Hepatocyte (in vitro differentiated cells): ENCODE measurements around the gene MRPL39. TPM values are rescaled to one million over a fixed set of nuclear protein-coding genes. Genes with fewer than 3 reads are reported as not detected.

Source experiments
- DNase-seq: peaks from one replicate; pipeline ENCODE4 v3.0.0-alpha.2; 2016; ENCODE audit warnings: low spot score
- H2AFZ ChIP-seq: fragments of 200-600 bp; sonication (generic); 2 replicates; pipeline ENCODE4 v1.6.0; 2016; ENCODE audit warnings: antibody characterized with exemption, mild to moderate bottlenecking
- H3K27ac ChIP-seq: fragments of 200-600 bp; sonication (generic); 2 replicates; pipeline ENCODE4 v1.5.1; 2016; ENCODE audit warnings: mild to moderate bottlenecking
- H3K27me3 ChIP-seq: fragments of 200-600 bp; sonication (generic); 2 replicates; pipeline ENCODE4 v1.6.1; 2016
- H3K36me3 ChIP-seq: fragments of 200-600 bp; sonication (generic); replicated peaks from 2 replicates; pipeline ENCODE4 v1.5.1; 2016; ENCODE audit warnings: low read depth; ENCODE audit not compliant: insufficient read depth
- H3K4me1 ChIP-seq: fragments of 200-600 bp; sonication (generic); 2 replicates; pipeline ENCODE4 v1.5.1; 2016; ENCODE audit warnings: mild to moderate bottlenecking, moderate library complexity; ENCODE audit not compliant: insufficient read depth
- H3K4me2 ChIP-seq: fragments of 200-600 bp; sonication (generic); 2 replicates; pipeline ENCODE4 v1.6.0; 2016
- H3K4me3 ChIP-seq: fragments of 200-600 bp; sonication (generic); 2 replicates; pipeline ENCODE4 v1.5.1; 2016; ENCODE audit warnings: mild to moderate bottlenecking
- H3K79me2 ChIP-seq: fragments of 200-600 bp; sonication (generic); 2 replicates; pipeline ENCODE4 v1.6.0; 2017; ENCODE audit warnings: mild to moderate bottlenecking
- H3K9me2 ChIP-seq: fragments of 200-600 bp; sonication (generic); replicated peaks from 2 replicates; pipeline ENCODE4 v1.6.0; 2017; ENCODE audit warnings: mild to moderate bottlenecking; ENCODE audit not compliant: insufficient read depth
- H3K9me3 ChIP-seq: fragments of 200-600 bp; sonication (generic); 2 replicates; pipeline ENCODE4 v1.5.1; 2016; ENCODE audit warnings: low read depth, mild to moderate bottlenecking
- H4K20me1 ChIP-seq: fragments of 200-600 bp; sonication (generic); 2 replicates; pipeline ENCODE4 v1.6.0; 2016; ENCODE audit warnings: mild to moderate bottlenecking; ENCODE audit not compliant: insufficient read depth, poor library complexity, severe bottlenecking
- EZH2 ChIP-seq: fragments of 200-600 bp; sonication (generic); IDR thresholded peaks from 2 replicates; pipeline ENCODE4 v1.6.1; 2016; ENCODE audit warnings: antibody characterized with exemption, mild to moderate bottlenecking, borderline replicate concordance
- EZH2phosphoT487 ChIP-seq: fragments of 200-600 bp; sonication (generic); IDR thresholded peaks from one replicate; pipeline ENCODE4 v1.6.1; 2018; ENCODE audit warnings: antibody characterized with exemption, mild to moderate bottlenecking, low read depth, moderate library complexity; ENCODE audit not compliant: unreplicated experiment, severe bottlenecking
- WGBS: methylation state at CpG from one replicate; pipeline ENCODE4 v1.1.6; 2016; ENCODE audit warnings: low lambda C conversion rate; ENCODE audit errors: missing lambda C conversion rate; 5-methylcytosine and 5-hydroxymethylcytosine counted together
- polyA plus RNA-seq: library from polyadenylated mRNA; unstranded; fragments of >200 nt; fragmentation: Nextera tagmentation; extraction: Ambion mirVana; gene quantifications from 2 replicates; pipeline ENCODE4 v1.2.1, GENCODE V29; 2016
- total RNA-seq: library from RNA; depleted of rRNA; stranded (reverse); fragments of >200 nt; gene quantifications from 2 replicates; pipeline ENCODE4 v1.2.3, GENCODE V29; 2014
- TF ChIP-seq, protein P1 (sequence below): fragments of 200-600 bp; sonication (generic); IDR thresholded peaks from 2 replicates; pipeline ENCODE4 v1.5.1; 2016; ENCODE audit warnings: antibody characterized with exemption, mild to moderate bottlenecking; ENCODE audit not compliant: poor library complexity

MRPL39 gene
- total and polyA plus RNA-seq, 2 experiments from 2014 or later: 27.4 to 43.0 TPM

DNA sequence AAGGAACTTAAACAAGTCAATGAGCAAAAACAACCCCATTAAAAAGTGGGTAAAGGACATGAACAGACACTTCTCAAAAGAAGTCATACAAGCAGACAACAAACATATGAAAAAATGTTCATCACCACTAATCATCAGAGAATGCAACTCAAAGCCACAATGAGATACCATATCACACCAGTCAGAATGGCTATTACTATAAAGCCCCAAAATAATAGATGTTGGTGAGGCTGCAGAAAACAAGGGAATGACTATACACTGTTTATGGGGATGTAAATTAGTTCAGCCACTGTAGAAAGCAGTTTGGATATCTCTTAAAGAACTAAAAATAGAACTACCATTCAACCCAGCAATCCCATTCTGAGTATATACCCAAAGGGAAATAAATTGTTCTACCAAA lies 51.2 kb downstream of the MRPL39 start:
- no peaks in the 10 kb centered on the region for H3K79me2 ChIP-seq
- no peak for DNase-seq
- no peaks in the 10 kb centered on the region for H4K20me1 ChIP-seq
- H3K9me2 ChIP-seq: no peaks in the 10 kb centered on the region
- H3K4me1 ChIP-seq: peaks cover 4% of the 10 kb centered on the region
- H3K36me3 ChIP-seq: no peaks in the 10 kb centered on the region
- no peak overlapping the region for H3K4me2 ChIP-seq
- H3K27ac ChIP-seq: no peak overlapping the region
- H2AFZ ChIP-seq: no peak overlapping the region
- no peak overlapping the region for H3K4me3 ChIP-seq
- TF ChIP-seq EZH2phosphoT487 (no peak), EZH2 (no peak)
- TF ChIP-seq, protein P1, sequence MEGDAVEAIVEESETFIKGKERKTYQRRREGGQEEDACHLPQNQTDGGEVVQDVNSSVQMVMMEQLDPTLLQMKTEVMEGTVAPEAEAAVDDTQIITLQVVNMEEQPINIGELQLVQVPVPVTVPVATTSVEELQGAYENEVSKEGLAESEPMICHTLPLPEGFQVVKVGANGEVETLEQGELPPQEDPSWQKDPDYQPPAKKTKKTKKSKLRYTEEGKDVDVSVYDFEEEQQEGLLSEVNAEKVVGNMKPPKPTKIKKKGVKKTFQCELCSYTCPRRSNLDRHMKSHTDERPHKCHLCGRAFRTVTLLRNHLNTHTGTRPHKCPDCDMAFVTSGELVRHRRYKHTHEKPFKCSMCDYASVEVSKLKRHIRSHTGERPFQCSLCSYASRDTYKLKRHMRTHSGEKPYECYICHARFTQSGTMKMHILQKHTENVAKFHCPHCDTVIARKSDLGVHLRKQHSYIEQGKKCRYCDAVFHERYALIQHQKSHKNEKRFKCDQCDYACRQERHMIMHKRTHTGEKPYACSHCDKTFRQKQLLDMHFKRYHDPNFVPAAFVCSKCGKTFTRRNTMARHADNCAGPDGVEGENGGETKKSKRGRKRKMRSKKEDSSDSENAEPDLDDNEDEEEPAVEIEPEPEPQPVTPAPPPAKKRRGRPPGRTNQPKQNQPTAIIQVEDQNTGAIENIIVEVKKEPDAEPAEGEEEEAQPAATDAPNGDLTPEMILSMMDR: no peak
- H3K9me3 ChIP-seq: no peaks in the 10 kb centered on the region
- no peaks in the 10 kb centered on the region for H3K27me3 ChIP-seq

DNA sequence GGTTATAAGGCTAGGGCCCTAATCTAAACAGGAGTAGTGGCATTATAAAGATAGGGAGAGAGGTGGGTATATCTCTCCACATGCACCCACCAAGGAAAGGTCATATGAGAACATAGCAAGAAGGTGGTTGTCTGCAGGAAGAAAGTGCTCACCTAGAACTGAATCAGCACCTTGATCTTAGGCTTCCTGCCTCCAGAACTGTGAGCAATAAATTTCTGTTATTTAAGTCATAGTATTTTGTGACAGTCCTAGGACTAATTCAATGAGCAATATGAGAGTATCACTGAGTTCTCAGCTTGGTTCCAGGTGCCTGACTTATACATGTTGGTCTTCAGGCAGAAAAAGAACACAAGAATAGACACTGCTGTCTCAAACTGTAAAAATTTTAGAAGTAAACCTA lies 51.8 kb downstream of the MRPL39 start:
- no peaks in the 10 kb centered on the region for H3K79me2 ChIP-seq
- DNase-seq: no peak
- no peaks in the 10 kb centered on the region for H3K36me3 ChIP-seq
- H3K4me2 ChIP-seq: no peak overlapping the region
- H3K4me3 ChIP-seq: no peak overlapping the region
- no peak overlapping the region for H3K27ac ChIP-seq
- no peaks in the 10 kb centered on the region for H3K9me2 ChIP-seq
- no peaks in the 10 kb centered on the region for H4K20me1 ChIP-seq
- TF ChIP-seq, protein P1: no peak
- no peaks in the 10 kb centered on the region for H3K27me3 ChIP-seq
- H3K4me1 ChIP-seq: peaks cover 4% of the 10 kb centered on the region
- no peak overlapping the region for H2AFZ ChIP-seq
- no peaks in the 10 kb centered on the region for H3K9me3 ChIP-seq

DNA sequence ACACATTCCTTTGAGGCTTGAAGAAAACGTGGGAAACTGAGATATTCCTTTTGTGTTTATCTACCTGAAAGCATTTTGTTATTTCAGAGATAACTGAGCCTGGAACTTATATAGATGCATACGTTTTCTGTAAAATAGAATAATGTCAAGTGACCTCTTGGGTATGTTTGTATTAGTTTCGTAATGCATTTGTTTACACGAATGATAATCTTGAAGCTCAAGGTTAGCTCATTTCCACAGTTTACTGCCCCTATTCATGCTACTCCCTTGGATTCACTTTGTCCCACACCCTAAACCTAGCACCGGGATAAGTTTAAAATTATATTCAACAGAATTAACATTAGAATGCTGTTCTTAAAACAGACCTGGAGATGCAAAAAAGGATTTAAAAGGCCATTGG lies 54.4 kb downstream of the MRPL39 start:
- Histone ChIP-seq H3K9me2 (no peaks in the 10 kb centered on the region), H3K4me3 (no peak overlapping the region), H3K79me2 (no peaks in the 10 kb centered on the region), H3K27me3 (no peaks in the 10 kb centered on the region), H3K4me2 (no peak overlapping the region), H3K36me3 (no peaks in the 10 kb centered on the region), H2AFZ (no peak overlapping the region), H3K4me1 (peaks cover 4% of the 10 kb centered on the region), H4K20me1 (no peaks in the 10 kb centered on the region), H3K9me3 (no peaks in the 10 kb centered on the region), H3K27ac (no peak overlapping the region)
- TF ChIP-seq EZH2: no peak
- TF ChIP-seq, protein P1: no peak
- no peak for TF ChIP-seq EZH2phosphoT487
- WGBS: 53% methylated on average over 5 of the region's 5 CpGs
- no peak for DNase-seq

DNA sequence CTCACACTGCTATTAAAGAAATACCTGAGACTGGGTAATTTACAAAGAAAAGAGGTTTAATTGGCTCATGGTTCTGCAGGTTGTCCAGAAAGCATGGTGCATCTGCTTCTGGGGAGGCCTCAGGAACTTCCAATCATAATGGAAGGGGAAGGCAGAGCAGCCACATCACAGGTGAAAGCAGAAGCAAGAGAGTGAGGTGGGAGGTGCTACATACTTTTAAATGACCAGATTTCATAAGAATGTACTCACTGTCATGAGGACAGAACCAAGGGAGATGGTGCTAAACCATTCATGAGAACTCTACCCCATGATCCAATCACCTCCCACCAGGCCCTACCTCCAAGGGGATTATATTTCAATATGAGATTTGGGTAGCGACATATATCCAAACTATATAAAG lies 55.7 kb downstream of the MRPL39 start:
- 92% methylated on average over 1 of the region's 1 CpG for WGBS
- Histone ChIP-seq H3K4me2 (no peak overlapping the region), H3K4me3 (no peak overlapping the region), H3K9me2 (no peaks in the 10 kb centered on the region), H3K79me2 (no peaks in the 10 kb centered on the region), H4K20me1 (no peaks in the 10 kb centered on the region), H3K27me3 (no peaks in the 10 kb centered on the region), H3K9me3 (no peaks in the 10 kb centered on the region), H3K27ac (no peak overlapping the region), H3K4me1 (peaks cover 4% of the 10 kb centered on the region), H2AFZ (no peak overlapping the region), H3K36me3 (no peaks in the 10 kb centered on the region)
- no peak for DNase-seq
- no peak for TF ChIP-seq EZH2
- TF ChIP-seq, protein P1: no peak
- no peak for TF ChIP-seq EZH2phosphoT487
